ENCODE results near the gene NHLRC3.

DNA sequence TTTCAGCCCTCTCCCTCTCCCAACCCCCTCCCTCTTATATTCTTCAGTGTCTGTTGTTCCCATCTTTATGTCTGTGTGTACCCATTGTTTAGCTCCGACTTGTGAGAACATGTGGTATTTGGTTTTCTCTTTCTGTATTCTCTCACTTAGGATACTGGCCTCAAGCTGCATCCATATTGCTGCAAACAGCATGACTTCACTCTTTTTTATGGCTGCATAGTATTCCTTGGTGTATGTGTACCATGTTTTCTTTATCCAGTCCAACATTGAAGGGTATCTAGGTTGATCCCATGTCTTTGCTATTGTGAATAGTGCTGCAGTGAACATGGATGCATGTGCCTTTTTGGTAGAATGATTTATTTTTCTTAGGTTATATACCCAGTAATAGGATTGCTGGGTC is 17.8 kb downstream of the NHLRC3 start:
- TF ChIP-seq, protein P1, sequence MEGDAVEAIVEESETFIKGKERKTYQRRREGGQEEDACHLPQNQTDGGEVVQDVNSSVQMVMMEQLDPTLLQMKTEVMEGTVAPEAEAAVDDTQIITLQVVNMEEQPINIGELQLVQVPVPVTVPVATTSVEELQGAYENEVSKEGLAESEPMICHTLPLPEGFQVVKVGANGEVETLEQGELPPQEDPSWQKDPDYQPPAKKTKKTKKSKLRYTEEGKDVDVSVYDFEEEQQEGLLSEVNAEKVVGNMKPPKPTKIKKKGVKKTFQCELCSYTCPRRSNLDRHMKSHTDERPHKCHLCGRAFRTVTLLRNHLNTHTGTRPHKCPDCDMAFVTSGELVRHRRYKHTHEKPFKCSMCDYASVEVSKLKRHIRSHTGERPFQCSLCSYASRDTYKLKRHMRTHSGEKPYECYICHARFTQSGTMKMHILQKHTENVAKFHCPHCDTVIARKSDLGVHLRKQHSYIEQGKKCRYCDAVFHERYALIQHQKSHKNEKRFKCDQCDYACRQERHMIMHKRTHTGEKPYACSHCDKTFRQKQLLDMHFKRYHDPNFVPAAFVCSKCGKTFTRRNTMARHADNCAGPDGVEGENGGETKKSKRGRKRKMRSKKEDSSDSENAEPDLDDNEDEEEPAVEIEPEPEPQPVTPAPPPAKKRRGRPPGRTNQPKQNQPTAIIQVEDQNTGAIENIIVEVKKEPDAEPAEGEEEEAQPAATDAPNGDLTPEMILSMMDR (conservative IDR thresholded peaks at IDR 0.05), result no peak
- no peak for TF ChIP-seq ZFX (IDR thresholded peaks at IDR 0.05)

Measured in C4-2B (cell line).